ENCODE measurements around the gene HNRNPM. TPM values are rescaled to one million over a fixed set of nuclear protein-coding genes. Genes with fewer than 3 reads are reported as not detected.
"Not testable (repeated sequence)": the region's sequence is repeated elsewhere in the genome, so short reads cannot be mapped to it uniquely, and the experiment has no call there.

HNRNPM gene
- total RNA-seq, 1 experiment from 2014 or later, result 68.3 TPM

DNA sequence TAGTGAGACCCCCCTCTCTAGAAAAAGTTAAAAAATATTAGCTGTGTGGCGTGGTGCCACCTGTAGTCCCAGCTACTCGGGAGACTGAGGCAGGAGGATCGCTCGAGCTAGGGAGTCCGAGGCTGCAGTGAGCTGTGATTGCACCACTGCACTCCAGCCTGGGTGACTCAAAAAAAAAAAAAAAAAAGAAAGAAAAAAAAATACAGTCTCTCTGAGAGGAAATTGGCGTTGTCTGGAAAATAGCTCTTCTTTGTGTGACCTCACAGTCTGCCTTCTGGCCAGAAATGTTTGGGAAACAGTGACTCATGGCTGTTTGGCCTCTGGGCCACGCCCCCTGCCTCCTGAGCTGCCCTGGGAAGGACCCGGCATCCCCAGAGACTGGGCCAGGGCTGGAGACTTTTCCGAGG lies 21.0 kb upstream of the HNRNPM start:
- DNase-seq (ENCODE audit: low read depth), result peak; percentile 99

DNA sequence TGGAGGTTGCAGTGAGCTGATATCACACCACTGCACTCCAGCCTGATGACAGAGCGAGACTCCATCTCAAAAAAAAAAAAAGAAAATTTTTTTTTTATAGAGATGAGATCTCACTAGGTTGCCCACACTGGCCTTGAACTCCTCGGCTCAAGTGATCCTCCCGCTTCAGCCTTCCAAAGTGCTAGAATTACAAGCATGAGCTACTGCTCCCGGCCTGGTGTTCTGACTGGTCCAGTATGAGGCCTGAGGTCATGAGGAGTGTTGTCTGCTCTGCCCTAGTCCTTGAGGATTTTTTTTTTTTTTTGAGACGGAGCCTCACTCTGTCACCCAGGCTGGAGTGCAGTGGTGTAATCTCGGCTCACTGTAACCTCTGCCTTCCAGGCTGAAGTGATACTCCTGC lies 19.4 kb upstream of the HNRNPM start:
- not testable (repeated sequence) for DNase-seq (ENCODE audit: low read depth)

DNA sequence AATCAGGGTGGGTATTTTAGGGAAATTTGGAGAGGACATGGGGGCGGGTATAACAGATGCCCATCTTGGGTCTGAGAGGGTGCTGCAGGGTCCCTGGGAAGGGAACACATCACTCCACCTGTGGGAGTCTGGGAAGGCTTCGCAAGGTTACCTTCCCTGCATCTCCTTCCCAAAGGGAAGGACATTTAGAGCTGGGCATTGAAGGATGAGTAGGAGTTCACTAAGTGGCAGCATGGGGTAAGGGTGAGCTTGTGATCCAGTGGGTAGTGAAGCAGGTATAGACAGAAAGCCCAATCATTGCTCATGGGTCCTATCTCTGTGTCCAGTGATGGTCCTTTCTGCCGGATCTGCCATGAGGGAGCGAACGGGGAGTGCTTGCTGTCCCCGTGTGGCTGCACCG lies 18.5 kb upstream of the HNRNPM start:
- DNase-seq (ENCODE audit: low read depth), result no peak

DNA sequence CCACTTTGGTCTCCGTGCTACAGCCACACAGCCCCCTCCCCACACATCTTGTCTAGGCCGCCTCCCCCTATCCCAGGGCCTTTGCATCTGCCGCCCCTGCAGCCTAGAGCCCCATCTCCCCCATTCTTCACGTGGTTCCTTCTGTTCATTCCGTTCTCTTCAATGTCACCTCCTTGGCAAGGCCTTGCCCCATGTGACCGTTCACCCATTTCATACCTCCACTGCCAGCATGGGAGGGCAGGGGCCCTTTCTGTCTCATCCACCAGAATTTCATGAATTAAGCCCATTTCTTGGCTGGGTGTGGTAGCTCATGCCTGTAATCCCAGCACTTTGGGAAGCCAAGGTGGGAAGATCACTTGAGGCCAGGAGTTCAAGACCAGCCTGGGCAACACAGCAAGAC lies 15.7 kb upstream of the HNRNPM start:
- DNase-seq (ENCODE audit: low read depth), result no peak

DNA sequence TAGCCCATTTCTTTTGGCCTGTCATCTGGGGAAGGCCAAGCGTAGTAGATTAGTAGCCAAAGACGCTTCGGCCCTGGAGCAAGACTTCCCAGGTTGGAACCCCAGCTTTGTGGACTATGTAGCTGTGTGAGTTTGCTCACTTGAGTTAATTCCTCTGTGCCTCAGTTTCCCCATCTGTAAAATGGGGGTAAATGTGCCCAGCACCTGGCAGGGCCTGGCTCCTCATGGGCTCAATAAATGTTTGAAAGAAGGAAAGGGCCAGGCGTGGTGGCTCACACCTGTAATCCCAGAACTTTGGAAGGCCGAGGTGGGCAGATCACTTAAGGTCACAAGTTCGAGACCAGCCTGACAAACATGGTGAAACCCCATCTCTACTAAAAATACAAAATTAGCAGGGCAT lies 14.9 kb upstream of the HNRNPM start:
- DNase-seq (ENCODE audit: low read depth), result no peak

DNA sequence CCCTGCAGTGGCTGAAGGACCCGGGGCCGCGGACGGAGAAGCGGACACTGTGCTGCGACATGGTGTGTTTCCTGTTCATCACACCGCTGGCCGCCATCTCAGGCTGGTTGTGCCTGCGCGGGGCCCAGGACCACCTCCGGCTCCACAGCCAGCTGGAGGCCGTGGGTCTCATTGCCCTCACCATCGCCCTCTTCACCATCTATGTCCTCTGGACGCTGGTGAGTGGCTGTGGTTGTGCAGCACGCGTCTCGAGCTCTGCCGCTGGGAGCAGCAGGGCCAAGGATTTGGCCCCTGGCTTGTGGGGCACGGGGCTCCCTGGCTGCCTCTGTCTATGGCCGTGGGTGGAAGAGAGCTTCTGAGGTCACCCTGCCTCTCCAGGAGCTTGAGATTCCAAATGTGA lies 14.1 kb upstream of the HNRNPM start:
- DNase-seq (ENCODE audit: low read depth), result no peak

DNA sequence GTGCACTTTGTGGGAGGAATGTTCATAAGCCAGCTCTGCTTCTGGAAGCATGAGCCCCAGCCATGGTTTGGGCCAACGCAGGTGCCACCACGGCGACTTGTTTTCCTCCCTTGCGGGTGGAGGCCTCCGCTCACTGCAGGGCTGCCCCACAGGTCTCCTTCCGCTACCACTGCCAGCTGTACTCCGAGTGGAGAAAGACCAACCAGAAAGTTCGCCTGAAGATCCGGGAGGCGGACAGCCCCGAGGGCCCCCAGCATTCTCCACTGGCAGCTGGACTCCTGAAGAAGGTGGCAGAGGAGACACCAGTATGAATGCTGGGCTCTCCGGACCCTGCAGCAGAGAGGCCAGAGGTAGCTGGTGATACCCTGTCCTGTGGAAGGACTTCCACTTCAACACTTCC lies 6.5 kb upstream of the HNRNPM start:
- no peak for DNase-seq (ENCODE audit: low read depth)

DNA sequence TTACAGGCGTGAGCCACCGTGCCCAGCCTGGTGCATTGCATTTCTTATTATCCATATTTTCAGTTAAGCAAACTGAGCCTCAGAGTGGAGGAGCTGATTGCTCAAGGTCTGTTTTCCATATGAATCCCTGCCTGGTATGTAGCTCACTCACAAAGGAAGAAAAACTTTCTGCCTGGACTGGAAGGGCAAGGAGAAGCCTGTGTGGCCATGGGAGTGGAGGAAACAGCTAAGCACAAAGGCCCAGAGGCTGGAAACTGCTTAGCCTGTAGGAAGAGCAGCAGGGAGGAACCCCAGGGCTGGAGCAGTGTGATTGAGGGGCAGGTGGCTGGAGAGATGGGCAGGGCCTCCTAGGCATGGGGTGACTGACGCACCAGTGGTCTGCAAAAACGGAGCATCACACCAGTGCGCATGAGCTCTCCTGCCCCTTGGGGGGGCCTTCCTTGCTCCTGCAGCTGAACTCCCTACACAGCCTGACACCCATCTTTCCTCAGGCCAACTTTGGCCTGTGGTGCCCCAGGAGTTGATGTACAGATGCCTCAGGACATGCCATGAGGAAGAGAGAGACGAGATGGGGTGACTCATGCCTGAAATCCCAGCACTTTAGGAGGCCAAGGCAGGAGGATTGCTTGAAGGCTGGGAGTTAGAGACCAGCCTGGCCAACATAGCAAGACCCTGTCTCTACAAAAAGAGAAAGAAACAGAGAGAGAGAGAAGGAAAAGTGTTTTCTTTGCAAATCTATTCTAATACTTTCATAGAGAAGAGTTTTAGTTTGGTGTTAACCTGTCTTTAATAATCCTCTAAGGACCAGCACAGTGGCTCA lies 2.8 kb upstream of the HNRNPM start:
- DNase-seq (ENCODE audit: low read depth), result no peak

DNA sequence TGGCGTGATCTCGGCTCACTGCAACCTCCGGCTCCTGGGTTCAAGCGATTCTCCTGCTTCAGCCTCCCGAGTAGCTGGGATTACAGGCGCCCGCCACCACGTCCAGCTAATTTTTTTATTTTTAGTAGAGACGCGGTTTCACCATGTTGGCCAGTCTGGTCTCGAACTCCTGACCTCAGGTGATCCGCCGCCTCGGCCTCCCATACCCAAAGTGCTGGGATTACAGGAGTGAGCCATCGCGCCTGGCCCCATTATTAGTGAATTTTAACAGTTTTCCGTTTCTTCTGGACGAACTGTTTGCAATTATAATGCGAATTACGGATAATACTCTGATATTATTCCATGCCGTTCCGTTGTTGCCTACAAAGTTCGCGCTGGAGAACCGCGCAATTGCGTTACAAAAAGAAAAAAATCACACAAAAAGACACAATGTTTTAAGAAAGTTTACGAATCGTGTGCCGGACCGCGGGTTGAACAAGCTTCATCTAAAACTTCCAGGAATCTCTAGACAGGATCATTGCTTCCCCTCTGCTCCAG lies 567 bp upstream of the HNRNPM start:
- DNase-seq (ENCODE audit: low read depth), result not testable (repeated sequence)

DNA sequence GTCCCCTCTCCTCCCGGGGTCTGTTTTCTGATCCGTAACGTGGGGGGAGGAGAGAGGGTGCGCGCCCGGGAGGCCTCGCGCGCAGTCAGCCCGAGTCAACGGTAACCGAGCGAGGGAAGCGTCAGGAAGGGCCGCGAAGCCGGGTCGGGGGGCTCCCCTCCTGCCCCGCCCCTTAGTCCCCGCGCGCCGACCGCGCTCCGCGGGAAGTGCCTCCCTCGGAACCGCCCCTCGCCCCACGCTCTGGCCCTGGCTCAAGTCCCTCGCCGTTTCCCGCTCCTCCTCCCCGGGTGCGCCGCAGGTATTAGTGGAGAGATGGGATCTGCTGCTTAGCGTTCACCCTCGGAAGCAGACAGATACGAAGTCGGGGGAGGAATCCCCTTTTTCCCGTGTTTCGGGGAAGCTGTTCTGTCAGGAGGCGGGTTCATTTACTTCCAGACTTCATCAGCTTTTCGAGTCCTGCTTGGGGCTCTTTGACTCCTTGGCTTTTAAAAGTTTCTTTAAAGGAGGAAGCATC lies 770 bp downstream of the HNRNPM start:
- DNase-seq (ENCODE audit: low read depth), result peak; percentile 51

DNA sequence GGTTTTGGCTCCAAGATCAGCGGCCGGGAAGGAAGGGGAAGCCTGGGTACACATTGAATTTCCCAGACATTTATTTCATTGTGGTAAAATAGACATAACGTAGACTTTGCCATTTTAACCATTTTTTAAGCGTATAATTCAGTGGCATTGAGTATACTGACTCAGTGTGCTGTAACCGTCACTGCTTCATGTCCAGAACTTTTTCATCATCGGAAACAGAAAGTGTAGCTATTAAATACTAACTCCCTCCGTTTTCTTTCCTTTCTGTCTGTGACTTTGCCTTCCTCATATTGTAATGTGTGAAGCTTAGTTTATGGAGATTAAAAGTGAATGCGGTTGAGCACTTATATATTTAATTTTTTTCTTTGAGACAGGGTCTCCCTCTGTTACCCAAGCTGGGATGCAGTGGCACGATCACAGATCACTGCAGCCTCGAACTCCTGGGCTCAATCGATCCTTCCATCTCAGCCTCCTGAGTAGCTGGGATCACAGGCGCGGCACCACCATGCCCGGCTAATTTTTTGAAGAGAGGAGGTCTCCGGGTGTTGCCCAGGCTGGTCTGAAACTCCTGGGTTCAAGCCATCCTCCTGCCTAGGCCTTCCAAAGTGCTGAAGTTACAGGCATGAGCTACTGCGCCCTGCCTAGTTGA lies 1.4 kb downstream of the HNRNPM start:
- no peak for DNase-seq (ENCODE audit: low read depth)

DNA sequence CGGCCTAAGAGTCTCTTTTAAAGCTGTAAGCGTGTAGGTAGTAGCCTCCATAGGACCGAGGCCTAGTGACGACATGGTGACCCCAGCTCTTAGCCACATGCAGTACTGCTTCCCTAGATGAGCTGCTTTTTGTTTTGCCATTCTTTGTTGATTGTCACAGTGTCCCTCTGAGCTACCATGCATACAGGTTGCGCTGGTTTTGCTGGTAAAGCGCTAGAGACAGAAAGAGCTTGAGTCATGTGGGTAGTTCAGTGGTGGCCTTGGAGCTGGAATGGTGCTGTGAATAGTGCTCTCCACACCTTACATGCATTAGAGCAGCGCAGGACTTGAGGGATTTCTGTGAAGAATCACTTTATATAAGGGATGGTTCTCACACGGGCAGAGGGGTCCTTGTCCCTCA lies 5.1 kb downstream of the HNRNPM start:
- no peak for DNase-seq (ENCODE audit: low read depth)

DNA sequence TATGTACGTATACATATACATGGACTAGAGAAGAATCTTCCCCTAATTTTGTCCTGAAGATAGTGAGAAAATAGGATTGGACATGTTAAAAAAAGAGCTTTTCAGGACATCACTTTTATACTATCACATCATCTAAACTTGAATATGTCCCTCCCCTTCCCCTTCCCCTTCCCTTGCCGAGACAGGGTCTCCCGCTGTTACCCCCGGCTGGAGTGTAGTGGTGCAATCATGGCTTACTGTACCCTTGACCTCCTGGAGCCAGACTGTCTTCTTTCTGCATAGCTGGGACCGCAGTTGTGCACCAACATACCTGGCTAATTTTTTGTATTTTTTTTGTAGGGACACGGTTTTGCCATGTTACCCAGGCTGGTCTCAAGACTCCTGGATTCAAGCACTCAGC lies 6.6 kb downstream of the HNRNPM start:
- DNase-seq (ENCODE audit: low read depth), result no peak

DNA sequence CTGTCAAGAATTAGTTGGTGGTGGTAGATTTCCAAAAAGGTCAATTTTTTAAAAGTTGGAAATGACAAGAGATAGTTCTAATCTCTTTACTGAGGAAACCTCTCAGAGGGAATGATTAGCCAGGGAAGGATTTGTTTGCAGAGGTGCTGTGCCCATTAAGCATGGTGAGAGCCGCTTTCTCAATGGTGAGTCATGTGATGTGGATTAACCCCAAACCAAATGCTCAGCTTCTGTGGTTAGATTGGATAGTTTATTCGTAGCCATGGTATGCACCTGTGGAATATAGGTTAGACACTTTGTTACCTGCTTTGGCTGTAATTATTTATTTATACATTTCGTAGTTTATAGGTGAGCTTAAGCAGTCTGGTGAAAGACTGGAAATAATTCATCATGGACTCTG lies 7.1 kb downstream of the HNRNPM start:
- DNase-seq (ENCODE audit: low read depth), result peak; percentile 84

DNA sequence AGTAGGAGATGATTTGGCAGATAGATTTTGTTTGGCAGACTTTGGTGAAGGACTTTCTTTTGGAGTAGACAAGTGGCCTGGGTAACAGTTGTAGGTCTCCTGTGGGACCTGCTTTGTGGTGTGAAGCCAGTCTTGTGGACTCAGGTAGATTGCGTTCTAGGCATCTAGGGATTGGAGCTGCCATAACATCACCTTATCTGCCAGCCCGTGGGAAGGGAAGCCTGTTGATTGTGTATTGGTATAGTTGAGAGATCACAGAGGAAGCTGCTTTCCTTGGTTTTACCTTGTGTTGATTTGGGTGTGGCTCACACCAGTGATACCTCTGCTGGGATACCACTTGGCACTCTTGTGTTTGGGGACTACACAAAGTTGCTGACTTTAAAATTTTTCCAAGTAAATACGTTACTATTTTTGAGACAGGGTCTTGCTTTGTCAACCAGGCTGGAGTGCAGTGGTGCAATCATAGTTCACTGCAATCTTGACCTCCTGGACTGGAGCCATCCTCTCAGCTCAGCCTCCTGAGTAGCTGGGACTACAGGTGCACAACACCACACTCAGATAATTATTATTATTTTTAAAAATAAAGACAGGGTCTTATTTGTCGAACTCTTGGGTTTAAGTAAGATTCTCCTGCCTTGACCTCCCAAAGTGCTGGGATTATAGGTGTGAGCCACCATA lies 7.8 kb downstream of the HNRNPM start:
- DNase-seq (ENCODE audit: low read depth), result no peak

DNA sequence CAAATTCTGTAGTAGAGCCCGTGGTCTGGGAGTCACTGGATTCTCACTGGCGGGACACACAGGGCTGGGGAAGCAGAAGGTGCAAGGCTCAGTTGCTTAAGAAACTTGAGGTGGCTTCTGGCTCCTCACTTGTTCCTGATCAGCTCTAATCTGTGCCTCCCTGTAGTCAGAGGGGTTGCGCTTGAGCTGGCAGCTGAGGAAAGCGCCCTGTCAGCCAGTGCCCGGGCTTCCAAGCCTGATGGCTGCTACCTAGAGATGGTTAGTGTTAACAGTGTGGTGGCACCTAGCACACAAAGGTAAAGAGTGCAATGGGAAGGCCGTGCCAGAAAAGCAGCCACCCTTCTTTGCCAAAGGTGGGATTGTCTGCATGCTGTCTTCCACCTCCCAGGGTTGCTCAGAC lies 8.8 kb downstream of the HNRNPM start:
- DNase-seq (ENCODE audit: low read depth), result no peak

DNA sequence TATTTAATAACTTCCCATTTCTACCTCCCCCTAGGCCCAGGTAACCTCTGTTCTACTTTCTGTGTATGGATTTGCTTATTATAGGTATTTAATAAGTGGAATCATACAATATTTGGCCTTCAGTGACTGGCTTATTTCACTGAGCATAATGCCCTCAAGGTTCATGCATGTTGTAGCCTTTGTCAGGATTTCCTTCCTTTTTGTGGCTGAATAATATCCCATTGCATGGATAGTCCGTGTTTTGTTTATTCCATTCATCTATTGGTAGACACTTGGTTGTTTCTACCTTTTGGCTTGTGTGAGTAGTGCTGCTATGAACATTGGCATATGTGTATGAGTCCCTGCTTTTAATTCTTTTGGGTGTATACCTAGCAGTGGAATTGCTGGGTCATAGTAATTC lies 9.4 kb downstream of the HNRNPM start:
- DNase-seq (ENCODE audit: low read depth), result no peak

DNA sequence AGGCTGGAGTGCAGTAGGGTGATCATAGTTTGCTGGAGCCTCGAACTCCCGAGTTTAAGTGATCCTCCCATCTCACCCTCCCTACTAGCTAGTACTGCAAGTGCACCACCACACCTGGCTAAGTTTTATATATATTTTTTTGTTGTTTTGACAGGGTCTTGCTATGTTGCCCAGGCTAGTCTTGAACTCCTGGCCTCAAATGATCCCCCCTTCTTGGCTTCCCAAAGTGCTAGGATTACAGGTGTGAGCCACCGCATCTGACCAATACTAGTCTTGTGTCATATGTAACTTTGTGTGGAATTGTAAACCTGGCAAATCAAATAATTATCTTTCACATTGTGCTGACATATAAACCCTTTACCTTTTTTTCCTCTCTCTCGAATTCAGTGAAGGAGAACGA lies 10.2 kb downstream of the HNRNPM start:
- DNase-seq (ENCODE audit: low read depth), result no peak

DNA sequence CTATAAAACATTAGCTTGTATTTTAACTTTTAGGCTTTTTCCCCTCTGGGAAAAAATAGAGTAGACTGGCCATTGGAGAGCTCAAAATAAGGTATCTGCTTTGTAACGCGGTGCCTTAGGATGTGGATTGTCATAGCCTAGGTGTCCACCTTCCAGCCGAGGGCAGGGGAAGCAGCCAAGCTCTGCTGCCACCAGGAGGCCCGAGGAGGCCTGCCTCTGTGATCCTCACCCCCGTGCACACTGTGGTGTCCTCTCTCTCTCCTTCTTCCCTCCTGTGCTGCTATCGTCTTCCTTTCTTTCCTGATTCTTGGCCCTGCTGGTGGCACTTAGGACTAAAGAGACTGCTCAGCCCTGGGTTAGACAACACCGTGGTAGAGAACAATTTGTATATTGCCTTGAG lies 11.3 kb downstream of the HNRNPM start:
- no peak for DNase-seq (ENCODE audit: low read depth)

DNA sequence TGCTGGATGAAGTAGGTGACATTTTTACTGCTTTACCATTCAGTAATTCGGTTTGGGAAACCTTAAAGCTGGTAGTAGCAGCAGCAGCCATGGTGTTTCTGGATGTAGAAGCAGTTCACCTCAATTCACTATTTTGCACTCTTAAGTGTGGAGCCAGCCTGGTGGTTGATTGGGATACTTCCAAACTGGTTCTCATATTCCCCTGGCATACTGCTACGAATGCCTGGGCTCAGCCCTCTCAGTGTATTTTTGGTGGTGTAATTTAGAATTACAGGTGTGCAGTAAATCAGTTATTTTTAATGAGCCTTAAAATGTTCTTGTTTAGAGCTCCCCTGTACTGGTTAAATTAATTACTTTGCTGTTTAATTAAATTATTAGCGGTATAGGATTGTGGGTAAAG lies 12.4 kb downstream of the HNRNPM start:
- DNase-seq (ENCODE audit: low read depth), result no peak

DNA sequence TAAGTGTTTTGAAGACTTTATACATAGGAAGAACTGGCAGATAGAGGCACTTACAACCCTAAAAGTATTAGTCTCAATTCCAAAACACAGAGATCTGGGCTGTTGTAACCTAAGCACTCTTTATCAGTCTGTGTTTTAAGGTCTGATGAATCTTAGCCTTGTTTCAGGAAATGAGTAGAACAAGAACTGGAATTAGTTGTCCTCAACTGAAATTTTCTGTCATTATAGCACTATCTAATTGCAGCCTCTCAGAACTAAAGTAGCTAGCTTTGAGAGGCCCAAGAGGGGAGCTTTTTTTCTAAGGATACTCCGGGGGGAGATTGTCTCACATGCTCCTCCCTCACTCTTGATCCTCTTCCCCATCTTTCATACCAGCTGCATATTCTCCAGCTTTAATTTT lies 13.1 kb downstream of the HNRNPM start:
- no peak for DNase-seq (ENCODE audit: low read depth)

DNA sequence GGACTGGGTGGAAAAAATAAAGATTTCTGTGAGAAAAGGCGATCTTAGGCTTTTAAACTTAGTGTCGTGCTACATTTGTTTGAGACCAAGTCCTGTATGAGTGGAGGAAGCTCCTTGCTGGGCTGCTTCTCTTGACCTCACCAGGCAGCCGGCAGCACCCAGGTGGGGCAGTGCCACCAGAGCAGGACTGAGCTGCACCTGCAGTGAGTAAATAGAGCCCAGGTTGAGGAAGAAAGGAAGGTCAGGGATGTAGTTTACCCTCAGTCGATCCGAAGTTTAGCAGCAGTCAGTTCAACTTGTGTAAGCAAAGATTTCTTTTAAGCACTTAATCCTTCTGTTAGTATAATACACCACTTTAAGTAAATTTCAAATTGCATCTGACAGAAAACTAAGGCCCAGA lies 13.6 kb downstream of the HNRNPM start:
- no peak for DNase-seq (ENCODE audit: low read depth)

DNA sequence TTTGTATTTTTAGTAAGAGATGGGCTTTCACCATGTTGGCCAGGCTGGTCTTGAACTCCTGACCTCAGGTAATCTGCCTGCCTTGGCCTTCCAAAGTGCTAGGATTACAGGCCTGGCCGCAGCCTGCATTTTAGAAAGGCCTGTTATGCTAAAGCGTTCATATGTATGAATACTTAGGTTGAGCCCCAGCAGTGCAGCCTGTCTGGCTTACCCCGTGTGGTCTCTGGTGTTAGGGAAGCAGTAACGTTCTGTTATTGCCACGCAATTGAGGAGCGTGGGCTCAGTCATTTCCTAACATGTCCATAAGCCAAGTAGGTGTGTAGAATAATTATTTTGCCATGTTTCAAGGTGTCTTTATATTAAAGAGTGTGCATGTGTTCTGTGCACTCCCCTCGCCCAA lies 14.3 kb downstream of the HNRNPM start:
- no peak for DNase-seq (ENCODE audit: low read depth)
